Activated CD8-positive, alpha-beta T cell treated with anti-CD3 and anti-CD28 coated beads for 36 hours (primary cell): Measurements from ENCODE around the gene RSKR. TPM values are rescaled to one million over a fixed set of nuclear protein-coding genes. Genes with fewer than 3 reads are reported as not detected.
A peak's percentile ranks its signal among the peaks of the same experiment; 100 is the strongest.
"Not testable (repeated sequence)": the region's sequence is repeated elsewhere in the genome, so short reads cannot be mapped to it uniquely, and the experiment has no call there.

Experiments used
- ATAC-seq: fragments of 200-7000 bp; cut with Tn5 transposase; one replicate; pipeline ENCODE4 v1.10.0; 2021; ENCODE audit warnings: mild to moderate bottlenecking, moderate library complexity
- CTCF ChIA-PET: fragments of 350-600 bp; sonication (Branson Sonifier 250); formaldehyde crosslinking; loops from one replicate; lab custom pipeline; 2021; ENCODE audit warnings: antibody characterized with exemption; lab: Charles Lee
- POLR2A ChIA-PET: fragments of 350-600 bp; sonication (Branson Sonifier 250); formaldehyde crosslinking; loops from one replicate; lab custom pipeline; 2021; ENCODE audit warnings: antibody characterized with exemption; lab: Charles Lee
- DNase-seq: peaks from one replicate; pipeline ENCODE4 v3.0.0-alpha.2; 2020
- H3K27ac Mint-ChIP-seq: one replicate; pipeline ENCODE4 v1.8.0; 2021; ENCODE audit warnings: mild to moderate bottlenecking, mixed read lengths
- H3K27me3 Mint-ChIP-seq: one replicate; pipeline ENCODE4 v1.8.0; 2021; ENCODE audit warnings: mixed read lengths
- H3K36me3 Mint-ChIP-seq: one replicate; pipeline ENCODE4 v1.8.0; 2021; ENCODE audit warnings: low read depth, mixed read lengths
- H3K4me1 Mint-ChIP-seq: one replicate; pipeline ENCODE4 v1.8.0; 2021; ENCODE audit warnings: low read depth, mixed read lengths
- H3K4me3 Mint-ChIP-seq: one replicate; pipeline ENCODE4 v1.8.0; 2021; ENCODE audit warnings: mild to moderate bottlenecking, moderate library complexity, mixed read lengths
- H3K9me3 Mint-ChIP-seq: one replicate; pipeline ENCODE4 v1.8.0; 2021; ENCODE audit warnings: mixed read lengths
- intact Hi-C: fragments of 100-400 bp; cut with micrococcal nuclease; formaldehyde crosslinking; loops from one replicate; pipeline ENCODE4 v1.10.0; 2022
- total RNA-seq, 2 experiments: library from RNA; stranded (reverse); gene quantifications; one replicate each; pipeline ENCODE4 v1.2.3, GENCODE V29; 2021
- TF ChIP-seq, protein P1 (sequence below): fragments of 200-600 bp; IDR thresholded peaks from one replicate; pipeline ENCODE4 v1.8.0; 2022; ENCODE audit warnings: antibody characterized with exemption, mild to moderate bottlenecking

Gene RSKR
- total RNA-seq, 2 experiments from 2014 or later, result 22.5 to 24.9 TPM

- TF ChIP-seq, protein P1, sequence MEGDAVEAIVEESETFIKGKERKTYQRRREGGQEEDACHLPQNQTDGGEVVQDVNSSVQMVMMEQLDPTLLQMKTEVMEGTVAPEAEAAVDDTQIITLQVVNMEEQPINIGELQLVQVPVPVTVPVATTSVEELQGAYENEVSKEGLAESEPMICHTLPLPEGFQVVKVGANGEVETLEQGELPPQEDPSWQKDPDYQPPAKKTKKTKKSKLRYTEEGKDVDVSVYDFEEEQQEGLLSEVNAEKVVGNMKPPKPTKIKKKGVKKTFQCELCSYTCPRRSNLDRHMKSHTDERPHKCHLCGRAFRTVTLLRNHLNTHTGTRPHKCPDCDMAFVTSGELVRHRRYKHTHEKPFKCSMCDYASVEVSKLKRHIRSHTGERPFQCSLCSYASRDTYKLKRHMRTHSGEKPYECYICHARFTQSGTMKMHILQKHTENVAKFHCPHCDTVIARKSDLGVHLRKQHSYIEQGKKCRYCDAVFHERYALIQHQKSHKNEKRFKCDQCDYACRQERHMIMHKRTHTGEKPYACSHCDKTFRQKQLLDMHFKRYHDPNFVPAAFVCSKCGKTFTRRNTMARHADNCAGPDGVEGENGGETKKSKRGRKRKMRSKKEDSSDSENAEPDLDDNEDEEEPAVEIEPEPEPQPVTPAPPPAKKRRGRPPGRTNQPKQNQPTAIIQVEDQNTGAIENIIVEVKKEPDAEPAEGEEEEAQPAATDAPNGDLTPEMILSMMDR, result no peak
- ATAC-seq (no peak), DNase-seq (peak; percentile 42)
- H3K27me3 Mint-ChIP-seq, result no peaks in the 10 kb centered on the region
- H3K4me3 Mint-ChIP-seq, result no peak overlapping the region
- H3K36me3 Mint-ChIP-seq, result peaks cover 53% of the 10 kb centered on the region
- intact Hi-C loops, result no loop called here
- peak overlapping the region; percentile 31 for H3K27ac Mint-ChIP-seq
- peaks cover 34% of the 10 kb centered on the region for H3K4me1 Mint-ChIP-seq
- ChIA-PET CTCF (interaction anchor here (1.3 to 1.6 kb wide), 4 partner anchors 13 to 67 kb away, joined by 3 to 4 read pairs (median 3); no protein-coding TSS in a partner anchor), POLR2A (interaction anchor here (0.7 to 9.1 kb wide), 7 partner anchors 9 to 39 kb away, joined by 3 to 58 read pairs (median 3); partner anchors contain the start of gene SPAG5)
- no peaks in the 10 kb centered on the region for H3K9me3 Mint-ChIP-seq
Observed at GRCh38 chr17:28579526-28579925, 34.5 kb downstream of the RSKR start.

DNA sequence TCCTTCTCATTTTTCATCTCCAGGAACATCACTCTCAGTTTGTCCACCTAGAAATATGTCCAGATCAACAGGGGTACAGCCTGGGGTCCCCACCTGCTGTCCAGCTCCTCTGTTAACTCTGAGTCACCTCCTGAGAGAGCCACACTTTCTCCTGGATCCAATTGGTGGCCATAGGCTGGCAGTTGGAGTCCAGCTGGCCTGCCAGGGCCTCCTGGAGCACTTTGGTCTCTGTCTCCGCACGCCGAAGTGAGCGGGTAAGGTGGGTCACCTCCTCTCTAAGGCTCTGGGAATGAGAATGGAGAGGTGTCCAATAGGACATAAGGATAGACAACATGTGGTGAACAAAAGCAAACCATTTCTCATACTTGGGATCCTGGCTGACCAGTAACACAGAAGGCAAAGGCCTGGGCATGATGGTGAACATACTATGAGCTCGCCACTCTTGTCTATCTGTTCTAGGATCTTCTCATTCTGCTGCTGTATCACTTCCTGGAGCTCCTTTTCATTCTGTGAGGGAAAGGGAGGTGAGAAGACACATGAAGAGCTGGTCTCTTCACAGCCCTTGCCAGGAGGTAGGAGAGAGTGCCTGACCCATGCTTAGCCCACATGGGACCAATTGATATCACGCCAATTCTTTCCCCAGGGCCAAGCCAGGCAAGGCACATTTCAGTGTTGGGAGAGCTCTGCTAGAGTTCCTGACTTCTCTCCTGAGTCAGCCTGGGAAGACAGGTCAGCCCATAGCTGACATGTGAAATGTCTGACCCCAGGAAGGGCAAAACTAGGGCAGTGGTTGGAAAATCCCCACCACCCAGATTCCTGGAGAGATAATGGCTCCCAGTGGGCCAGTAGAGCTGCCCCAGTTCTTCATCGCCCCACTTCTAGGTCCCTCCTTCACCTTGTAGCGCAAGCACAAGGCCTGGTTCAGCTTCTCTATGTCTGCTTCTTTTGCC is 35.5 kb downstream of the RSKR start:
- CTCF ChIA-PET, result interaction anchor here (1.2 to 4.4 kb wide), 6 partner anchors 14 to 68 kb away, joined by 3 to 27 read pairs (median 3); no protein-coding TSS in a partner anchor
- Mint-ChIP-seq H3K27ac (peak overlapping the region; percentile 31), H3K36me3 (peaks cover 63% of the 10 kb centered on the region)

GRCh38 chr17:28577466-28577824 is 36.5 kb downstream of the RSKR start:
- Mint-ChIP-seq H3K4me3 (no peak overlapping the region), H3K27me3 (no peaks in the 10 kb centered on the region), H3K9me3 (no peaks in the 10 kb centered on the region), H3K27ac (no peak overlapping the region), H3K36me3 (peaks cover 63% of the 10 kb centered on the region), H3K4me1 (peaks cover 42% of the 10 kb centered on the region)
- intact Hi-C loops, result no loop called here
- TF ChIP-seq, protein P1, result no peak
- ChIA-PET CTCF (interaction anchor here (1.2 to 4.4 kb wide), 6 partner anchors 12 to 37 kb away, joined by 3 to 27 read pairs (median 4); no protein-coding TSS in a partner anchor), POLR2A (interaction anchor here (0.7 to 9.1 kb wide), 13 partner anchors 9 to 241 kb away, joined by 3 to 58 read pairs (median 4); partner anchors contain the start of genes BLTP2, SPAG5 and UNC119)
- no peak for DNase-seq
- no peak for ATAC-seq

More for the DNA sequence above, 35.5 kb downstream of the RSKR start:
- intact Hi-C loops, result no loop called here
- no peak for ATAC-seq
- peaks cover 37% of the 10 kb centered on the region for H3K4me1 Mint-ChIP-seq
- TF ChIP-seq, protein P1, result no peak
- POLR2A ChIA-PET, result interaction anchor here (0.8 to 9.1 kb wide), 8 partner anchors 8 to 126 kb away, joined by 3 to 58 read pairs (median 6); partner anchors contain the start of genes BLTP2 and SPAG5
- H3K9me3 Mint-ChIP-seq, result no peaks in the 10 kb centered on the region
- no peak for DNase-seq
- no peak overlapping the region for H3K4me3 Mint-ChIP-seq
- no peaks in the 10 kb centered on the region for H3K27me3 Mint-ChIP-seq

- peak; percentile 99 for DNase-seq
- no peaks in the 10 kb centered on the region for H3K9me3 Mint-ChIP-seq
- peaks cover 47% of the 10 kb centered on the region for H3K4me1 Mint-ChIP-seq
- no peaks in the 10 kb centered on the region for H3K27me3 Mint-ChIP-seq
- peaks cover 63% of the 10 kb centered on the region for H3K36me3 Mint-ChIP-seq
- peak within 1 kb of the TSS; percentile 93 for H3K27ac Mint-ChIP-seq
- H3K4me3 Mint-ChIP-seq, result peak within 1 kb of the TSS; percentile 81
- TF ChIP-seq, protein P1, result no peak
- intact Hi-C loops, result no loop called here
- POLR2A ChIA-PET, result interaction anchor here (0.7 to 9.1 kb wide), 15 partner anchors 9 to 241 kb away, joined by 3 to 58 read pairs (median 4); partner anchors contain the start of genes BLTP2, SPAG5 and UNC119
- CTCF ChIA-PET, result interaction anchor here (0.6 to 4.4 kb wide), 8 partner anchors 11 to 161 kb away, joined by 3 to 27 read pairs (median 4); no protein-coding TSS in a partner anchor
- ATAC-seq, result peak; percentile 98
Observed at GRCh38 chr17:28576758-28577465, 37.1 kb downstream of the RSKR start, which contains the start of gene ALDOC. ALDOC (minus strand) TSS chr17:28576895; CDS start chr17:28575532, 1,363 bp downstream.

DNA sequence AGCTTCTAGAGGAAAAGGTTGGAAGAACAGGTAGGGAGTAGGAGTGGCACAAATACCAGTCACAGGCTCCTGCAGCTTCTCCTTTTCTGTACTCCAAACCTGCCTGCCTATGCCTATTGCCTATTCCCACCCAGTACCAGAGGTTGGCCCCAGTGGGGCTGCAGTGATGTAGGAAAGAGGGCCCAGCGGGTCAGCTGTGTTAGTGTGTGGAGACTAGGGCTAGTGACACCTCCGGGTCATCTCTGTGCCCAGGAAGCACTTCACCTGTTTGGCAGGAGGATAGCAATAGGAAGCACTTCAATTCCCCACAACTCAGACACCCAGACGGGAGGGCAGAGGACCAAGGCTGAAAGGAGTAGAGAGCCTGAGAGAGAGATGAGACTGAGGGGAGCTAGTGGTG is 38.0 kb downstream of the RSKR start:
- Mint-ChIP-seq H3K36me3 (peaks cover 63% of the 10 kb centered on the region), H3K4me3 (peak overlapping the region; percentile 81), H3K4me1 (peaks cover 48% of the 10 kb centered on the region), H3K27ac (peak overlapping the region; percentile 47)
- intact Hi-C loops, ATAC-seq, DNase-seq, H3K27me3 Mint-ChIP-seq, H3K9me3 Mint-ChIP-seq: not testable (repeated sequence)
- ChIA-PET POLR2A (interaction anchor here (1.1 to 9.1 kb wide), 5 partner anchors 17 to 67 kb away, joined by 3 to 58 read pairs (median 5); partner anchors contain the start of gene SPAG5), CTCF (interaction anchor here (1.0 to 4.4 kb wide), 6 partner anchors 9 to 57 kb away, joined by 3 to 27 read pairs (median 4); no protein-coding TSS in a partner anchor)
